HTERT RPE-1 (cell line): Measurements from ENCODE around the gene MTMR3.
"Not testable (repeated sequence)": the region's sequence is repeated elsewhere in the genome, so short reads cannot be mapped to it uniquely, and the experiment has no call there.

Experiments used
- in situ Hi-C: fragments of 300-500 bp; cut with MboI; formaldehyde crosslinking; loops from 4 replicates; pipeline ENCODE4 v1.14.3; 2020; ENCODE audit warnings: low sequenced_read_pairs

Gene MTMR3

GRCh38 chr22:29883045-29883774, at the start of gene MTMR3:
TSS of gene MTMR3 (plus strand) at chr22:29883174. CDS start at chr22:29971060, 87,886 bp downstream.
- in situ Hi-C loops = no loop called here

GRCh38 chr22:29833392-29833965, 49.5 kb upstream of the MTMR3 start:
- in situ Hi-C loops = no loop called here

- in situ Hi-C loops = no loop called here
These were observed 48.9 kb upstream of the MTMR3 start for GRCh38 chr22:29834046-29834445.

GRCh38 chr22:29836791-29837370, 46.1 kb upstream of the MTMR3 start:
- in situ Hi-C loops = not testable (repeated sequence)

GRCh38 chr22:29837741-29838598, 45.0 kb upstream of the MTMR3 start, which contains the start of gene ASCC2:
TSS of gene ASCC2 (minus strand) at chr22:29838274. CDS start at chr22:29832325, 5,949 bp downstream.
- in situ Hi-C loops = no loop called here

GRCh38 chr22:29838599-29838956, 44.4 kb upstream of the MTMR3 start:
- in situ Hi-C loops = no loop called here

- in situ Hi-C loops = no loop called here
These were observed 43.9 kb upstream of the MTMR3 start for GRCh38 chr22:29839039-29839438.

GRCh38 chr22:29840498-29840897, 42.5 kb upstream of the MTMR3 start:
- in situ Hi-C loops = no loop called here

GRCh38 chr22:29842172-29842571, 40.8 kb upstream of the MTMR3 start:
- in situ Hi-C loops = no loop called here

GRCh38 chr22:29842740-29843139, 40.2 kb upstream of the MTMR3 start:
- in situ Hi-C loops = no loop called here

GRCh38 chr22:29846290-29846689, 36.7 kb upstream of the MTMR3 start:
- in situ Hi-C loops = no loop called here

- in situ Hi-C loops = no loop called here
These were observed 34.9 kb upstream of the MTMR3 start for GRCh38 chr22:29848111-29848510.

GRCh38 chr22:29854432-29854831, 28.5 kb upstream of the MTMR3 start:
- in situ Hi-C loops = no loop called here

GRCh38 chr22:29855611-29856181, 27.3 kb upstream of the MTMR3 start:
- in situ Hi-C loops = no loop called here

- in situ Hi-C loops = no loop called here
These were observed 26.5 kb upstream of the MTMR3 start for GRCh38 chr22:29856496-29856895.

- in situ Hi-C loops = not testable (repeated sequence)
These were observed 23.9 kb upstream of the MTMR3 start for GRCh38 chr22:29859030-29859429.

GRCh38 chr22:29860006-29860766, 22.8 kb upstream of the MTMR3 start:
- in situ Hi-C loops = no loop called here

GRCh38 chr22:29861672-29862297, 21.2 kb upstream of the MTMR3 start:
- in situ Hi-C loops = no loop called here

- in situ Hi-C loops = not testable (repeated sequence)
These were observed 17.4 kb upstream of the MTMR3 start for GRCh38 chr22:29865572-29865971.

- in situ Hi-C loops = no loop called here
These were observed 15.7 kb upstream of the MTMR3 start for GRCh38 chr22:29867260-29867659.
